ENCODE data around the gene NDUFS3. TPM values are rescaled to one million over a fixed set of nuclear protein-coding genes. Genes with fewer than 3 reads are reported as not detected.

The NDUFS3 gene
- polyA plus RNA-seq, 1 donor (not counting 4 experiments of a cell fraction or from before 2014, with no cell fraction given), result 119 TPM

GRCh38 chr11:47615249-47615648 is 36.4 kb downstream of the NDUFS3 start:
- Histone ChIP-seq H3K9ac (ENCODE audit: control insufficient read depth, extremely low read depth, insufficient read depth, low read length) (no peak overlapping the region), H3K27me3 (ENCODE audit: control insufficient read depth, extremely low read depth, insufficient read depth, low read length) (no peaks in the 10 kb centered on the region), H4K20me1 (ENCODE audit: control insufficient read depth, extremely low read depth, insufficient read depth, low read length) (no peaks in the 10 kb centered on the region), H2AFZ (ENCODE audit: control insufficient read depth, low read length) (no peak overlapping the region), H3K36me3 (ENCODE audit: control insufficient read depth in 2 of 2, extremely low read depth in 1 of 2, insufficient read depth in 2 of 2, low read length in 2 of 2) (peaks cover 4 to 5% of the 10 kb centered on the region in 2 experiments), H3K4me2 (ENCODE audit: control insufficient read depth, extremely low read depth, insufficient read depth, low read depth, low read length) (no peak overlapping the region), H3K9me1 (ENCODE audit: control insufficient read depth, extremely low read depth, insufficient read depth, low read length) (no peaks in the 10 kb centered on the region), H3K4me3 (ENCODE audit: control insufficient read depth in 2 of 3, extremely low read depth in 1 of 3, insufficient read depth in 2 of 3, low read depth in 1 of 3, low read length in 3 of 3) (no peak overlapping the region), H3K9me3 (ENCODE audit: control insufficient read depth, low read depth, low read length) (no peaks in the 10 kb centered on the region), H3K79me2 (ENCODE audit: control insufficient read depth, insufficient read depth, low read length) (no peaks in the 10 kb centered on the region), H3K27ac (ENCODE audit: control insufficient read depth, insufficient read depth, low read length) (no peak overlapping the region), H3K4me1 (ENCODE audit: control insufficient read depth, extremely low read depth, insufficient read depth, low read length) (no peaks in the 10 kb centered on the region)
- dilution Hi-C loops (cut with MboI; ENCODE audit: extremely low pct_ligation_motif_present, low sequenced_read_pairs), result no loop called here
- no peak for FAIRE-seq
- no peak for DNase-seq (ENCODE audit: low read depth, low spot score)
- TF ChIP-seq EZH2 (IDR thresholded peaks at IDR 0.05; ENCODE audit: low read length), result no peak
- TF ChIP-seq CTCF (optimal IDR thresholded peaks at IDR 0.05 in 1 of 3, IDR thresholded peaks at IDR 0.05 in 1 of 3, conservative IDR thresholded peaks at IDR 0.05 in 1 of 3; ENCODE audit: extremely low read depth in 1 of 3, insufficient read depth in 2 of 3, low read length in 3 of 3), result no peak

GRCh38 chr11:47616726-47617416 is 38.0 kb downstream of the NDUFS3 start:
- no peak for DNase-seq (ENCODE audit: low read depth, low spot score)
- Histone ChIP-seq H3K9me3 (ENCODE audit: control insufficient read depth, low read depth, low read length) (no peaks in the 10 kb centered on the region), H2AFZ (ENCODE audit: control insufficient read depth, low read length) (no peak overlapping the region), H3K27ac (ENCODE audit: control insufficient read depth, insufficient read depth, low read length) (no peak overlapping the region), H3K79me2 (ENCODE audit: control insufficient read depth, insufficient read depth, low read length) (no peaks in the 10 kb centered on the region), H3K4me1 (ENCODE audit: control insufficient read depth, extremely low read depth, insufficient read depth, low read length) (no peaks in the 10 kb centered on the region), H3K4me2 (ENCODE audit: control insufficient read depth, extremely low read depth, insufficient read depth, low read depth, low read length) (no peak overlapping the region), H3K36me3 (ENCODE audit: control insufficient read depth in 2 of 2, extremely low read depth in 1 of 2, insufficient read depth in 2 of 2, low read length in 2 of 2) (peaks cover 14 to 16% of the 10 kb centered on the region in 2 experiments), H3K9me1 (ENCODE audit: control insufficient read depth, extremely low read depth, insufficient read depth, low read length) (no peaks in the 10 kb centered on the region), H3K27me3 (ENCODE audit: control insufficient read depth, extremely low read depth, insufficient read depth, low read length) (no peaks in the 10 kb centered on the region), H4K20me1 (ENCODE audit: control insufficient read depth, extremely low read depth, insufficient read depth, low read length) (no peaks in the 10 kb centered on the region), H3K4me3 (ENCODE audit: control insufficient read depth in 2 of 3, extremely low read depth in 1 of 3, insufficient read depth in 2 of 3, low read depth in 1 of 3, low read length in 3 of 3) (no peak overlapping the region), H3K9ac (ENCODE audit: control insufficient read depth, extremely low read depth, insufficient read depth, low read length) (no peak overlapping the region)
- TF ChIP-seq CTCF (optimal IDR thresholded peaks at IDR 0.05 in 1 of 3, IDR thresholded peaks at IDR 0.05 in 1 of 3, conservative IDR thresholded peaks at IDR 0.05 in 1 of 3; ENCODE audit: extremely low read depth in 1 of 3, insufficient read depth in 2 of 3, low read length in 3 of 3) (peak; percentile 60 to 70 (median 69)), EZH2 (IDR thresholded peaks at IDR 0.05; ENCODE audit: low read length) (no peak)
- FAIRE-seq, result no peak
- dilution Hi-C loops (cut with MboI; ENCODE audit: extremely low pct_ligation_motif_present, low sequenced_read_pairs), result no loop called here
